HK-2 (cell line): Measurements from ENCODE around the gene ASAH2B.
"Not testable (repeated sequence)": the region's sequence is repeated elsewhere in the genome, so short reads cannot be mapped to it uniquely, and the experiment has no call there.

Experiments
- DNase-seq: peaks from one replicate; pipeline ENCODE4 v3.0.0-alpha.2; 2018; ENCODE audit not compliant: unreplicated experiment

Gene ASAH2B

GRCh38 chr10:50739618-50740292, at the start of gene ASAH2B:
TSS of gene ASAH2B (plus strand) at chr10:50739936. CDS start at chr10:50745131, 5,195 bp downstream.
- peak; percentile 84 for DNase-seq

DNA sequence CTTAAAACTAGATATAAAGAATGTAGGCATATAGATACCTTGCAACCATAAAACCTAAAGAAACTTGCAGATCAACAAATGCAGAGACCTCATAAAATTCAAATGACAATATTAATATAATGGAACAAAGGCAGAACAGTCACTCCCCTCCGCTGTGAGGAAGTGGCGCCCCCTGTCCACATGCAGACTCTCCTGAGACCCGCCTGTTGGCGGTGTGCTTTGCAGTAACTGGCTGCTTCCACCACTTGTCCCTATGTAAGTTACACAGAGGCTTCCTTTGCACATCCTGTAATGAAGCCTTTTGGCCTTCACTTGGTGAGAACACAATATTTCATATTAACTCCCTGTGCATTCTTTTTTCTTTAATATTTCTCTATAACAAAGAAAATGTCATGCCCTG, 41.9 kb upstream of the ASAH2B start:
- not testable (repeated sequence) for DNase-seq

- DNase-seq = not testable (repeated sequence)
Observed at GRCh38 chr10:50701947-50702346, 37.8 kb upstream of the ASAH2B start.

- not testable (repeated sequence) for DNase-seq
Observed at GRCh38 chr10:50702997-50703396, 36.7 kb upstream of the ASAH2B start.

- peak; percentile 14 for DNase-seq
Observed at GRCh38 chr10:50704436-50705079, 35.2 kb upstream of the ASAH2B start.

GRCh38 chr10:50706006-50706405, 33.7 kb upstream of the ASAH2B start:
- not testable (repeated sequence) for DNase-seq

- DNase-seq = not testable (repeated sequence)
Observed at GRCh38 chr10:50710241-50710640, 29.5 kb upstream of the ASAH2B start.

DNA sequence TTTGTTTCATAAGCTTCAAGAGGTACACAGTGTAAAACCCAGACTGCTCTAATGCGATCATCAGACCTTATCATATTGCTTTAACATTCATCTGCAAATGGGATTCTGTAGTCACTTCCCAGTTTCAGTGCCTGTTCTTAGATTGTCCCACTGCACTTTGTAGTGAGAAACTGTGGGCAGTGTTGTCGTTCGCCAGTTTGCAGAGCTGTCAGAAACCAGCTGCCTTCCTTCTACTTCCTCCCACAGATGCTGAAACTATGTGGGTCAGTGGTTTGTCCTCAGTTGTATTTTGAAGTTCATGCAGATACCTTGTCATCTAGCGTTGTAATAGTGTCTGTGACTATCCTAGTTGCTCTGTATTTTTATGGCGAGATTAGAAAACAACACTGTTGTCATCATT, 15.9 kb upstream of the ASAH2B start:
- DNase-seq = not testable (repeated sequence)

- DNase-seq = not testable (repeated sequence)
Observed at GRCh38 chr10:50728112-50728511, 11.6 kb upstream of the ASAH2B start.

DNA sequence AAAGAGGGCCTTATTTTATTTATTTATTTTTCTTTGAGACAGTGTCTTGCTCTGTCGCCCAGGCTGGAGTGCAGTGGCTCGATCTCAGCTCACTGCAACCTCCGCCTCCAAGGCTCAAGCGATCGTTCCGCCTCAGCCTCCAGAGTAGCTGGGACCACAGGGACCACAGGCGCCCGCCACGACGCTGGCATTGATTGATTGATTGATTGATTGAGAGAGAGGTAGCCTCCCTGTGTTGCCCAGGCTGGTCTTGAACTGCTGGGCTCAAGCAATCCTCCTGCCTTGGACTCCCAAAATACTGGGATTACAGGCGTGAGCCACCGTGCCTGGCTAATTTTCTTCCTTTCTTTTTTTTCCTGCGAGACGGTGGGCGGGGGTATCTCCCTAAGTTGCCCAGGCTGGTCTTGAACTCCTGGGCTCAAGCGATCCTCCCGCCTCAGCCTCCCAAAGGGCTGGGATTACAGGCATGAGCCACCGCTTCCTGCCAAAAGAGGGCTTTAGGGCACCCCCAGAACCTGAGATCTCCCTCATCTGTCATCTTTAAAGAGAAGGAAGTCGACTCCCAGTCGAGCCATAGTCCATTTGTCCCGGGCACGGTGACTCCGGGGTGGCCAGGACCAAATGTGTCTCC, 634 bp upstream of the ASAH2B start:
- not testable (repeated sequence) for DNase-seq

DNA sequence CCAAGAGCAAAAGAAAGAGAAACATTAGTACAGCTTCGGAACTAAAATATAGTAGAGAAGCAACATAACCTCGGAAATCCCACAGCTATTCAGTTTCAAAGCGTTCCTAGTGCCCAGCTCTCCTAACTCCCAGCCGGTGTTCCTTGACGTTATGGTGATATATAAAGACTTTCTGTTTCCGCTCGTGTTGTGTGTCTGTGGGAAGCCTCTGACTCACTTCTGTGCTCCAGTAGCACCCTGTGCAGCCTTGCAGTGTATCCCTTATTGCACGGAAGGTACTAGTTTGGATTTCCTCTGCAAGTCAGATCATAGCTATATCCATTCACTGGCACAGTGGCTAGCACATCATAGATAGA, 535 bp downstream of the ASAH2B start:
- DNase-seq = peak; percentile 48

DNA sequence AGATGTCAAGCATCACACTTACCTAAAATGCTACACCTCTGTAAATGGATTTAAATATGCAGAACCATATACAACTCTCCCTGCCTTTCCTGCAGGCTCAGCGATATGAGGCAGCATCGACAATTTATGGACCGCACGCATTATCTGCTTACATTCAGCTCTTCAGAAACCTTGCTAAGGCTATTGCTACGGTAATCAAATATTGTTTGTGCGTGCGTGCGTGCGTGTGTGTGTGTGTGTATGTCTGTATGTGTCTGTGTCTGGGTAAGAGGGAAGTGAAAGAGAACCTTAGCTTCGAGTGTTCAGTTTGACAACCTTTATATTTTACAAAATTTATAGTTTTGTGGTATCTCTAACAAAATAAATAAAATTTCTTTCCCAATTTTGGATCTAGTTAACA, 3.1 kb downstream of the ASAH2B start:
- not testable (repeated sequence) for DNase-seq

- DNase-seq = not testable (repeated sequence)
Observed at GRCh38 chr10:50766774-50767513, 27.2 kb downstream of the ASAH2B start.

- not testable (repeated sequence) for DNase-seq
Observed at GRCh38 chr10:50772042-50772441, 32.3 kb downstream of the ASAH2B start.

DNA sequence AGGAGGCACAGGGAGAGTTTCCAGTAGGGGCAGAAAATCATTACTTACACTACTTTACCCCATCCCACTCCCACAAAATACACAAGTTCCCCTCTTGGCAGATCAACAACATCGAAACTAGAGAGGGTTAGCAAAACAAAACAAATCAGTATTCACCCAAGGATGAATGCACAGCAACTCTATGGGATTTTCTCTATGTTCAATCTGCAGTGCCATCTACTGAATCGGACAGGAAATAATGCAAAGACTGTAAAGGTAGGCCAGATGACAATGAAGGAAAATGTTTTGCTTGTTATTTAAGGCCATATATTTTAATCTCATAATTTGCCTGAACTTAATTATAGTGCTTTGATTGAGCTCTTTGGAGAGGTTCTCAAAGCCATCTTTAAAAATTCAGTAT, 35.1 kb downstream of the ASAH2B start:
- DNase-seq = not testable (repeated sequence)

GRCh38 chr10:50780036-50780435, 40.3 kb downstream of the ASAH2B start:
- DNase-seq = not testable (repeated sequence)

DNA sequence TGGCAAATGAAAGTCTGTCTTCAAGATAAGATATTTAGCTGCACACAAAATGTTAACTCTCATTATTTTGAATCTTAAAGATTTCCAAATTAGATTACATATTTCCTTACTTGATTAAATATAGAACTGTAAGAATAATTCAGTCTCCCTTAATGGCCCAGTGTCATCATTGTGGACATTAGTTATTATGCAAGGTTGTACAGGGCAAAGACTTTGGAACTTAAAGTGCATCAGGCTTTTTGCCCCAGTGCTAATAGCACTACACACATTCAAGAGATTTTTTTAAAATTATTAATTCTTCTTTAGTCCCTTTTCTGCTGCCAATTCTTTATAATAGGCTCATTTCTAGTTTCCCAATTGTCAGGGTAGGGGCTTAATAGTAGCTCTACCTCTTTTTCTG, 42.3 kb downstream of the ASAH2B start:
- not testable (repeated sequence) for DNase-seq

GRCh38 chr10:50787962-50788361, 48.2 kb downstream of the ASAH2B start:
- DNase-seq = not testable (repeated sequence)

DNA sequence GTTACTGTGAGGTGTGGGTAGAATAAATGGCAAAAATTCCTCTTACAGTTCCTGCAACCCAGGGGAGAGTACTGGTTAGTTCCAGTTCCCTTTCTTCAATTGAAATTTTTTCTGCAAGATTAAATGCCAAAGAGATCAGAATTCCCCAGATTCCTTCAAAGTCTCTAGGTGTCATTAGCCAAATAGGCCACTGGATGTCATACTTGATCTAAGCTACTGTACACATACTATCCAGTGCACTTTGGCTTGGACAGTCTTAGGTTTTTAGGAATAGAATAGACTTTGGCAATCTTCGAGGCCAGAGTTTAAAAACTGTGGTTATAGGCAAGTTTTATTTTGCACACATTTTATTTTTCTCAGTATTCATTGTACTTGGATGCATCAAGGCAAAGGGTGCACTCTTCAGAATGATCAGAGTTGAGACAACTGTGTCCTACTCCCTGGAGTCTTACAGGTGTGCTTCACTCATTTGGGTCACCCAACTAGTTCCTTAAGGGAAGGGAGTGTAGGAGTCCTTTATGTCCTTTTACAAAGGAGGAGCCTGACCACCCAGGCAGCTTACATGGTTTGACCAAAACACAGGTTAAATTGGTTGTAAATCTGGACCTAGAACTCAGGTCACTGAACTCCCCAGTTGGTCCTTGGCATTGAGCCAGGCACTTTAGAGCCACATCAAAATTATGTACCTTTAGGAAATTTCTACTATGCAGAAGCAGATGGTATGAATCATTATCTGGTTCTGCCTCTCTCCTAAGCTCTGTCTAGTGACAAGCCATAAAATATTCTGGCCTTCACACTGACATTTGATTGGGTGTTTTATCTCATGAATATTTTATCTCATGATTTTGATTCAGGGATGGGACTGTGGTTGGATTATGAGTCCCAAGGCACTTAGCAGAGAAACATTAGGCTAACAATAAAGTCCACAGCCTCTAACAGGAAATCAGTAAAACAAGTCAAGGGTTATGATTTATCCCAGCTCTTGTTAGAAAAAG, 49.5 kb downstream of the ASAH2B start:
- DNase-seq = no peak

GRCh38 chr10:50794490-50794889, 54.8 kb downstream of the ASAH2B start:
- no peak for DNase-seq

- no peak for DNase-seq
Observed at GRCh38 chr10:50796693-50797092, 57.0 kb downstream of the ASAH2B start.
